Caki2 (cell line): ENCODE data around the gene RAPGEF5. TPM values are rescaled to one million over a fixed set of nuclear protein-coding genes. Genes with fewer than 3 reads are reported as not detected.

Source experiments
- DNase-seq: peaks from one replicate; pipeline ENCODE4 v3.0.0-alpha.2; 2015; ENCODE audit warnings: low read depth
- in situ Hi-C: cut with HindIII; loops from 2 replicates; pipeline ENCODE4 v1.10.0; 2016; ENCODE audit warnings: low sequenced_read_pairs, low pct_unique_long_range_greater_than_20kb, mixed read lengths
- total RNA-seq: library from RNA; depleted of rRNA; stranded (reverse); fragments of >200 nt; shearing (Covaris generic); gene quantifications from 2 replicates; pipeline ENCODE4 v1.2.3, GENCODE V29; 2014; ENCODE audit warnings: low replicate concordance

Gene RAPGEF5
- total RNA-seq, 1 experiment from 2014 or later: 10.2 TPM

DNA sequence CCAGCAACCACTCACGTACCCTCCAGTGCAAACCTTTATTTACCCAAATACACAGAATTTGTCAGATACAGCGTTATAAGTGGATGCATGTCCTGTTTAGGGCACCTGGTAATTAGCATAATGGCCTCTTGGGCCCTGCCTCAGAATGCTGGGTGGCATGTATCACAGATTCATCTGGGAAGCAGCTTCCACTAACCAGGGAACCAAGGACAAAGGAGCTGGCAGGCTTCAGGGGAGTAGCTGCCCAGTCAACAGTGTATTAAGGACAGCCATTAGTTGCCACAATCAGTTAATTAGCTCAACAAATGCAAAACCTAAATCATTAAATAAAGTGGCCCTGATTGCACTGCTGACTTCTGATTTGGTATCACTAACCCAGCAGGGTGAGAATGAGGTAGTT, 105.7 kb downstream of the RAPGEF5 start:
- no peak for DNase-seq
- in situ Hi-C loops: no loop called here

DNA sequence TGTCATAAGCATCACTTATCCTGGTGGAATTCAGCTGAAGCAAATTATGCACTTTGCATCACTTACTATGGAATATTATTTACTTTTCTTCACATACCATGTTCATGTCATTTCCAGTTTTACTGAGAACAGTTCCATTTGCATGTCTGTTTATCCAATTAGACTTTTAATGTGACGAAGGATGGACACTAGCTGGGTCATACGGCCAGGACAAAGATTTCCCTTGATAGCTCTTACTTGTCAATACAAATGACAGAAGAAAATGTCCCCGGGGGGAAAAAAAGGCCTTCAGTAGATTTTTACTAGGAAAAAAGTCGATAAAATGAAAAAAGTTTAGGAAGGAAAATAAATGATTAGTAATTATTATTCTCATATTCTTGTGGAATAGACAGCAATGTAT, 106.6 kb downstream of the RAPGEF5 start:
- in situ Hi-C loops: no loop called here

GRCh38 chr7:22248111-22248809, 108.7 kb downstream of the RAPGEF5 start:
- in situ Hi-C loops: no loop called here
- no peak for DNase-seq

More for the DNA sequence above, 106.6 kb downstream of the RAPGEF5 start:
- DNase-seq: no peak

GRCh38 chr7:22241805-22242390, 115.1 kb downstream of the RAPGEF5 start:
- DNase-seq: no peak
- in situ Hi-C loops: no loop called here

GRCh38 chr7:22240904-22241571, 115.9 kb downstream of the RAPGEF5 start:
- no peak for DNase-seq
- in situ Hi-C loops: no loop called here

DNA sequence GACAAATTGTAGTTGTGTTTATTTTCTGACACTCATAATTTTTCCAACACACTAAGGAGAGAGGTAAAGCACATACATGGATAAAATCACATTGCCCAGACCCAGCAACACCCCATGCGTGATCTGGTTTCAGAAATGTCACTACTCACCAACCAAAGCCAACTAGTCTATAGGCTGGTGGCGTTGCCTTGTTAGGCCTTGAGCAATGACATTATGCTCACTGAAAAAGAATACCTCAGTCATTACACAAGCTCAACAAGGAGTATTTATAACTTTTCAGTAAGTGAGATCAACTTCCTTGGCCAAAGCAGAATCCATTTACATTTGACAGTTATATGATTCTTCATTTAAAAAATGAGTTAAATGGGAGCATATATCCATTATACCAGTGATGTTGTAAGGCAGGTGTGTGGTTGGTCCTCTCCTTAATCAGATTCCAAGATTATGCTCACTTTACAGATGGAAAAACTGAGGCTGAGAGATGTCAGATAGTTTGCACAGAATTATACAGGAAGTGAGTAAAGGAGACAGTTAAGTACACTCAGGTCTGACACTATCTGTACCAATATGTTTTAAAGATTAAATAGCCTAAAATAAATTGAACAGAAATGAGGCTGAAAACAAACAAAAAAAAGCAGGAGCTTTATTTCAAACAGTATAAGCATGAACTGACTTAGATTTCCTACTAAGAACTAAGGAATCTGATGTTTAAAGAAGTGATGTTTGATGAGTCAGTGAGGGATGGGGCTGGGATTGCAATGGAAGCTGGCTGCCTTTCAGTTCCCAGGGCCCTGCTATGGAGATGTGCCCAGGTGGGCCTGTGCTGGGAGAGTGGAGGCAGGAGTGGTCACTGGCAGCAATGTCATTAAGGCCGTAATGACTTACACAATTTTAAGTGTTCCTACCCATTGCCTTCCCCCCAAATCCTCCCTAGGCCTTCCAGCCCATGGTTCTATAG, 118.3 kb downstream of the RAPGEF5 start:
- in situ Hi-C loops: no loop called here
- no peak for DNase-seq

- in situ Hi-C loops: no loop called here
- DNase-seq: no peak
These were observed 121.8 kb downstream of the RAPGEF5 start for GRCh38 chr7:22235134-22235533.

- in situ Hi-C loops: no loop called here
- no peak for DNase-seq
These were observed 122.7 kb downstream of the RAPGEF5 start for GRCh38 chr7:22234227-22234626.

DNA sequence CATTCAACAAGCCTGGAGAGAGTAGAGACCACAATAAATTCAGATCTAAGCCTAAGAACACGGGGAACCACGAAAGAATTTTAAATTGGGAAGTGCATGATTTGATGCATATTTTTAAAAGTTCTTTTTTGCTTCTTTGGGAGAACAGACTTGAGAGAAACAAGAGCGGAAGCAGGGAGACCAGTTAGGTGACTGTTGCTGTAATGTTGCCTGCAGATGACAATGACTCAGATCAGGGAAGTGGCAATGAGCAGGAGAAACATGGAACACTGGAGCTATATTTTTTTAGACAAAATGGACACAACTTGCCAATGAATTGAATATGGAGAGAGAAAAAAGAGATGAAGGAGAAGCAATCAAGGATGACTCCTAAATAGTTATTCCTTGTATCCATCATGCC, 125.1 kb downstream of the RAPGEF5 start:
- in situ Hi-C loops: no loop called here
- no peak for DNase-seq

- in situ Hi-C loops: no loop called here
- DNase-seq: no peak
These were observed 125.8 kb downstream of the RAPGEF5 start for GRCh38 chr7:22231141-22231540.

- in situ Hi-C loops: no loop called here
- no peak for DNase-seq
These were observed 126.7 kb downstream of the RAPGEF5 start for GRCh38 chr7:22230238-22230637.

DNA sequence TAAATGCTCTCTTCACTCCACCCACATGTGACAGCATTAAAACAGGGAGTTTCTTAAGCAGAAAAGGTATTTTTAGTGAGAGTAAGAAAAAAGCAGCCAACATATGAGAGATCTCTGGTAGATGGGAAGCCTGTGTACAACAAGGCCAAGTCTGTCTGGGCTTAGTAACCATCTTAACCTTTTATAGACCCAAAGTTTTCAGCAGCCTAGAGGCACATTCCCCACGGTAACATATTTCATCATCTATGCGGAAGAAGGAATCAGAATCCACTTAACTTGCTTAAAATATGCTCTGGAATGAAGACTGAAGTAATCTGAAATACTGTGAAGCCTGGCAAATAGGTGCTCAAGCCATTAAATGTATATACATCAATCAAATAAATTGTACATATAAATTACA, 127.8 kb downstream of the RAPGEF5 start:
- in situ Hi-C loops: no loop called here
- no peak for DNase-seq

- in situ Hi-C loops: no loop called here
These were observed 133.1 kb downstream of the RAPGEF5 start for GRCh38 chr7:22223807-22224206.

DNA sequence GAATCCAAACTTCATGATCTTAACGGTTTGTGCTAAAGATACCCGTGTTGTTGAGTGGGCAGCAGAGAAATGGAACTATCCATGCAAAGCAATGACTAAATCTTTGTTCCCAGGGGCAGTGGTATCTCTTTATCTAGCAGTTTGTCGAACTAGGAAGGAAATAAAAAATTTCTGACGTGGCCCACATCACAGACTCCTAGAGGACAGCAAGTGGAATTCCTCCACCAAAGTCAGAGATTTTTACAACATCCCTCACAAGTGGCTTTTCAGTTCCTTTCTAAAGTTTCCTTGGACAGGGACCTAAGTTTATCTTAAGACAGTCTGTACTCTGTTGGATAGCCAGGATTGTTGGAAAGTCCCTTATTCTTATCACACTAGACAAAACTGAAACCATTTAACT, 136.0 kb downstream of the RAPGEF5 start:
- in situ Hi-C loops: no loop called here
- no peak for DNase-seq

More at GRCh38 chr7:22223807-22224206, 133.1 kb downstream of the RAPGEF5 start:
- no peak for DNase-seq

- no peak for DNase-seq
- in situ Hi-C loops: no loop called here
These were observed 137.0 kb downstream of the RAPGEF5 start for GRCh38 chr7:22219739-22220493.

DNA sequence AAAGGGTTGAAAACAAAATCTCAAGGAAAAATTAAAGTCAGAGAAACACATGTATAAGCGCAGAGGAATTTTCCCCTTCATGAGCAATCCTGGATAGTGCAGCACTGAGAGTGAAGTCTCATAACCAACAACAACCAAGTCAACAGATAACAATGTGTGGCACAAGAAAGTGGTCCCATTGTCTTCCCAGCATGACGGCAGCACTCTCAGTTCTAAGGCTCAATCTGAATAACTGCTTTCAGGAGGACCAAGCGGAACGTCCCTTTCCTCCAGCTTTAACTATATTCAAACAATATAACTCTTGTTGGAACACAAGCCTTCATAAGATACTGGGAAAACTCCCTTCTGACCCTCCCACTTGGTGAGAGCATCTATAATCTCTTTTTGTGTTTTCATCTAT, 137.9 kb downstream of the RAPGEF5 start:
- in situ Hi-C loops: no loop called here
- no peak for DNase-seq

GRCh38 chr7:22216832-22217475, 140.0 kb downstream of the RAPGEF5 start:
- in situ Hi-C loops: no loop called here
- no peak for DNase-seq
